ENCODE results near the gene SMTNL2. TPM values are rescaled to one million over a fixed set of nuclear protein-coding genes. Genes with fewer than 3 reads are reported as not detected.
A peak's percentile ranks its signal among the peaks of the same experiment; 100 is the strongest.

The SMTNL2 gene
- total and polyA plus RNA-seq, 2 experiments from 2014 or later = 41.5 to 106 TPM

- H3K9me2 ChIP-seq (replicated peaks; ENCODE audit: insufficient read depth) = no peaks in the 10 kb centered on the region
- H4K20me1 ChIP-seq (ENCODE audit: insufficient read depth, poor library complexity, severe bottlenecking) = no peaks in the 10 kb centered on the region
- H3K27me3 ChIP-seq = no peaks in the 10 kb centered on the region
- H3K4me3 ChIP-seq = no peak overlapping the region
- H2AFZ ChIP-seq = no peak overlapping the region
- 97% methylated on average over 27 of the region's 27 CpGs for WGBS (ENCODE audit: low lambda C conversion rate, missing lambda C conversion rate)
- no peak for DNase-seq (ENCODE audit: low spot score)
- H3K9me3 ChIP-seq (ENCODE audit: low read depth) = no peaks in the 10 kb centered on the region
- H3K79me2 ChIP-seq = peaks cover 21% of the 10 kb centered on the region
- no peak overlapping the region for H3K4me2 ChIP-seq
- no peak overlapping the region for H3K27ac ChIP-seq
- no peaks in the 10 kb centered on the region for H3K36me3 ChIP-seq (replicated peaks; ENCODE audit: insufficient read depth, low read depth)
- TF ChIP-seq EZH2 (IDR thresholded peaks at IDR 0.05; ENCODE audit: borderline replicate concordance) (no peak), EZH2phosphoT487 (IDR thresholded peaks at IDR 0.05; ENCODE audit: low read depth, severe bottlenecking, unreplicated experiment) (no peak), CTCF (IDR thresholded peaks at IDR 0.05; ENCODE audit: poor library complexity) (no peak)
- H3K4me1 ChIP-seq (ENCODE audit: insufficient read depth) = peaks cover 14% of the 10 kb centered on the region
These were observed 32.4 kb upstream of the SMTNL2 start for GRCh38 chr17:4551796-4552525.

- peak overlapping the region; percentile 90 for H3K4me2 ChIP-seq
- DNase-seq (ENCODE audit: low spot score) = no peak
- H3K36me3 ChIP-seq (replicated peaks; ENCODE audit: insufficient read depth, low read depth) = no peaks in the 10 kb centered on the region
- peaks cover 21% of the 10 kb centered on the region for H3K79me2 ChIP-seq
- H3K27me3 ChIP-seq = no peaks in the 10 kb centered on the region
- WGBS (ENCODE audit: low lambda C conversion rate, missing lambda C conversion rate) = 91% methylated on average over 8 of the region's 9 CpGs
- no peaks in the 10 kb centered on the region for H3K9me2 ChIP-seq (replicated peaks; ENCODE audit: insufficient read depth)
- no peak for TF ChIP-seq EZH2 (IDR thresholded peaks at IDR 0.05; ENCODE audit: borderline replicate concordance)
- no peak for TF ChIP-seq CTCF (IDR thresholded peaks at IDR 0.05; ENCODE audit: poor library complexity)
- no peak for TF ChIP-seq EZH2phosphoT487 (IDR thresholded peaks at IDR 0.05; ENCODE audit: low read depth, severe bottlenecking, unreplicated experiment)
- no peaks in the 10 kb centered on the region for H4K20me1 ChIP-seq (ENCODE audit: insufficient read depth, poor library complexity, severe bottlenecking)
- H3K27ac ChIP-seq = no peak overlapping the region
- H3K9me3 ChIP-seq (ENCODE audit: low read depth) = no peaks in the 10 kb centered on the region
- no peak overlapping the region for H3K4me3 ChIP-seq
- H2AFZ ChIP-seq = no peak overlapping the region
- H3K4me1 ChIP-seq (ENCODE audit: insufficient read depth) = peaks cover 14% of the 10 kb centered on the region
These were observed 30.7 kb upstream of the SMTNL2 start for GRCh38 chr17:4553669-4554068.

DNA sequence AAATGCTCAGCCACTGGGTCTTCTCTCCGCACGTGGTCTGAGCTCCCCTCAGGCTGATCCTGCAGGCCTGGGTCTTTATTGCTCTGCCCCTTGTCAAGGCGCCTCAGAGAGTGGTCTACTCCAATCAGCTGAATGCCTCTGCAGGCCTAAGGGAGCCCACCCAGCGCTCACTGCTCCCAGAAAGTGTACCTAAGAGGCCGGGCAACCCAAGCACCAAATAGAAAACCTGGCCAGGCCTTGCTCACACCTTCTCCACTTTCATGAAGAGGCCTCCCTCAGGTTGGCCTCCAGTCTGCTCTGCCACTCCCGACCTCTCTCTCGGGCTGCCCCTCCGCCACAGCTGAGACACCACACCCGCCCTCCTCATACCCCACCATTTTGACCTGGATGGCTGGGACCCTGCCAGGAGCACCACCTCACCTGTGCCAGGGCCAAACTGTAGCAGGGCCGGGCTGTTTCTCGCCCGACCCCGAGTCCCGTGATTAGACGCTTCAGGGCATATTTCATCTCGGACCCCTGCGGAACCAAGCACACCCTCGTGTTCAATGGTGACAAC, 29.8 kb upstream of the SMTNL2 start:
- Histone ChIP-seq H3K4me1 (ENCODE audit: insufficient read depth) (peaks cover 14% of the 10 kb centered on the region), H4K20me1 (ENCODE audit: insufficient read depth, poor library complexity, severe bottlenecking) (no peaks in the 10 kb centered on the region), H3K9me3 (ENCODE audit: low read depth) (no peaks in the 10 kb centered on the region), H3K36me3 (replicated peaks; ENCODE audit: insufficient read depth, low read depth) (no peaks in the 10 kb centered on the region), H3K4me2 (peak overlapping the region; percentile 90), H3K4me3 (peak overlapping the region; percentile 59), H3K27me3 (no peaks in the 10 kb centered on the region), H3K27ac (no peak overlapping the region), H3K79me2 (peaks cover 21% of the 10 kb centered on the region), H3K9me2 (replicated peaks; ENCODE audit: insufficient read depth) (no peaks in the 10 kb centered on the region), H2AFZ (peak overlapping the region; percentile 89)
- TF ChIP-seq EZH2phosphoT487 (IDR thresholded peaks at IDR 0.05; ENCODE audit: low read depth, severe bottlenecking, unreplicated experiment) (no peak), CTCF (IDR thresholded peaks at IDR 0.05; ENCODE audit: poor library complexity) (no peak), EZH2 (IDR thresholded peaks at IDR 0.05; ENCODE audit: borderline replicate concordance) (no peak)
- DNase-seq (ENCODE audit: low spot score) = no peak
- 18% methylated on average over 18 of the region's 18 CpGs for whole genome bisulfite sequencing (ENCODE audit: low lambda C conversion rate, missing lambda C conversion rate)
